Kidney (tissue), 14 donors: ENCODE measurements around the gene PPIL1. TPM values are rescaled to one million over a fixed set of nuclear protein-coding genes. Genes with fewer than 3 reads are reported as not detected.

Experiments used
- DNase-seq, 5 donors: peaks; one replicate each; pipeline ENCODE4 v3.0.0-alpha.2; 2013 to 2020
- FAIRE-seq: peaks from 2 replicates; lab custom pipeline; 2012; peaks lifted over from hg19 to GRCh38; lab: Jason Lieb, UNC
- H3K27ac ChIP-seq, 2 donors: one replicate each; pipeline ENCODE4 v1.7.0; 2013; ENCODE audit warnings: low read depth in 2 of 2, low read length in 2 of 2, inconsistent platforms in 1 of 2
- H3K27me3 ChIP-seq: one replicate; pipeline ENCODE4 v1.7.1; 2013; ENCODE audit warnings: low read length, inconsistent platforms; ENCODE audit not compliant: control insufficient read depth, insufficient read depth
- H3K36me3 ChIP-seq, 3 donors: one replicate each; pipeline versions ENCODE4 v1.7.0 to v1.7.1; 2013; ENCODE audit warnings: low read length in 3 of 3, control low read depth in 1 of 3, inconsistent platforms in 1 of 3; ENCODE audit not compliant: insufficient read depth in 3 of 3, control insufficient read depth in 2 of 3
- H3K4me1 ChIP-seq, 3 donors: one replicate each; pipeline versions ENCODE4 v1.7.0 to v1.7.1; 2013; ENCODE audit warnings: low read length in 3 of 3, inconsistent platforms in 1 of 3, low read depth in 1 of 3; ENCODE audit not compliant: control insufficient read depth in 2 of 3, insufficient read depth in 2 of 3
- H3K4me3 ChIP-seq, 3 donors: one replicate each; pipeline versions ENCODE4 v1.7.0 to v1.8.1; 2013; ENCODE audit warnings: low read length in 3 of 3, control low read depth in 1 of 3, inconsistent platforms in 1 of 3
- H3K9ac ChIP-seq, 3 donors: one replicate each; pipeline versions ENCODE4 v1.7.0 to v1.7.1; 2013; ENCODE audit warnings: low read length in 3 of 3, control low read depth in 1 of 3, inconsistent platforms in 1 of 3
- H3K9me3 ChIP-seq, 3 donors: one replicate each; pipeline versions ENCODE4 v1.7.0 to v1.7.1; 2013; ENCODE audit warnings: low read length in 3 of 3, control low read depth in 1 of 3, inconsistent platforms in 1 of 3; ENCODE audit not compliant: control insufficient read depth in 2 of 3, insufficient read depth in 1 of 3
- intact Hi-C: fragments of 100-400 bp; cut with DNase I; formaldehyde crosslinking; loops from one replicate; pipeline ENCODE4 v1.11.1; 2022
- polyA plus RNA-seq: library from polyadenylated mRNA; stranded (reverse); fragments of 350-450 nt; fragmentation: Illumina TruSeq; extraction: RNeasy Lipid Tissue Mini Kit (QIAGEN cat#74804); gene quantifications from one replicate; pipeline ENCODE4 v1.2.3, GENCODE V29; 2014; ENCODE audit warnings: low read depth, low replicate concordance; ENCODE audit not compliant: insufficient read depth
- total RNA-seq: library from RNA; stranded (reverse); fragmentation: NEBNext Ultra II Directional; extraction: Animal tissue kit (Norgen Biotek cat#: 25700); gene quantifications from one replicate; pipeline ENCODE4 v1.2.1, GENCODE V29; 2021
- TF ChIP-seq, protein P1 (sequence below): IDR thresholded peaks from 3 replicates; pipeline ENCODE4 v1.5.1; 2012; ENCODE audit warnings: mild to moderate bottlenecking, moderate library complexity, borderline replicate concordance; ENCODE audit not compliant: insufficient read depth; ENCODE audit errors: extremely low read depth
- donor health status: control.
- donor health status: control.
- donor health status: control.
- donor health status: control.
- donor health status: control.
- donor health status: DM: yes; HTN: yes; CAD: no.
- donor health status: Normal renal cell carcinoma (clear cell type).

Gene PPIL1
- total and polyA plus RNA-seq, 2 donors from 2014 or later = 21.3 to 40.1 TPM

- no peaks in the 10 kb centered on the region for H3K27me3 ChIP-seq
- H3K4me1 ChIP-seq = peaks cover 0 to 7% (median 4%) of the 10 kb centered on the region in 3 donors
- H3K36me3 ChIP-seq = peaks cover 0 to 3% (median 0%) of the 10 kb centered on the region in 3 donors
- no peaks in the 10 kb centered on the region for H3K9me3 ChIP-seq
- H3K4me3 ChIP-seq = peak overlapping the region; percentile 96 to 100 (median 96)
- TF ChIP-seq, protein P1, sequence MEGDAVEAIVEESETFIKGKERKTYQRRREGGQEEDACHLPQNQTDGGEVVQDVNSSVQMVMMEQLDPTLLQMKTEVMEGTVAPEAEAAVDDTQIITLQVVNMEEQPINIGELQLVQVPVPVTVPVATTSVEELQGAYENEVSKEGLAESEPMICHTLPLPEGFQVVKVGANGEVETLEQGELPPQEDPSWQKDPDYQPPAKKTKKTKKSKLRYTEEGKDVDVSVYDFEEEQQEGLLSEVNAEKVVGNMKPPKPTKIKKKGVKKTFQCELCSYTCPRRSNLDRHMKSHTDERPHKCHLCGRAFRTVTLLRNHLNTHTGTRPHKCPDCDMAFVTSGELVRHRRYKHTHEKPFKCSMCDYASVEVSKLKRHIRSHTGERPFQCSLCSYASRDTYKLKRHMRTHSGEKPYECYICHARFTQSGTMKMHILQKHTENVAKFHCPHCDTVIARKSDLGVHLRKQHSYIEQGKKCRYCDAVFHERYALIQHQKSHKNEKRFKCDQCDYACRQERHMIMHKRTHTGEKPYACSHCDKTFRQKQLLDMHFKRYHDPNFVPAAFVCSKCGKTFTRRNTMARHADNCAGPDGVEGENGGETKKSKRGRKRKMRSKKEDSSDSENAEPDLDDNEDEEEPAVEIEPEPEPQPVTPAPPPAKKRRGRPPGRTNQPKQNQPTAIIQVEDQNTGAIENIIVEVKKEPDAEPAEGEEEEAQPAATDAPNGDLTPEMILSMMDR = no peak
- intact Hi-C loops = no loop called here
- H3K9ac ChIP-seq = peak overlapping the region; percentile 77 to 100 (median 90)
- DNase-seq = peak in 1 of 5 donors; percentile 9
- no peak for FAIRE-seq
- peak overlapping the region in 1 of 2 donors; percentile 85 for H3K27ac ChIP-seq
Measured at GRCh38 chr6:36873612-36874442, 776 bp downstream of the PPIL1 start.

DNA sequence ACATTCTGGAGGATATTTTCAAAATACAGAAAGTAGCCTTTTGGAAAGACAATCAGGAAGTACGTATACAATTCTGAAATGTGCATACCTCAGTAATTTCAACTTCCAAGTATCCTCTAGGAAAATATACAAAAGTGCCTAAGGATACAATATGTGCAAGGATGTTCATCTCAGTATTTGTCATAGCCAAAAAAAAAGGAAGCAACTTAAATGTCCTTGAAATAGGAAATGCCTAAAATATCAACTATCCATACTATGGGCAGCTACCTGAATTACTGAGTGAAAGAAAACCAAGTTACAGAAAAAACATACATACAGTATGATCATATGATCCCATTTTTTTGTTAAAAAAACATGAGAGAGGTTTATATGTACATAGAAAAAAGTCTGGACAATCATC lies 1.5 kb downstream of the PPIL1 start:
- no peaks in the 10 kb centered on the region for H3K27me3 ChIP-seq
- H3K9ac ChIP-seq = no peak overlapping the region
- H3K4me1 ChIP-seq = peaks cover 0 to 7% (median 4%) of the 10 kb centered on the region in 3 donors
- H3K27ac ChIP-seq = no peak overlapping the region
- no peaks in the 10 kb centered on the region for H3K9me3 ChIP-seq
- DNase-seq = no peak
- TF ChIP-seq, protein P1 = no peak
- no peak overlapping the region for H3K4me3 ChIP-seq
- intact Hi-C loops = no loop called here
- FAIRE-seq = no peak
- H3K36me3 ChIP-seq = peaks cover 0 to 3% (median 0%) of the 10 kb centered on the region in 3 donors

DNA sequence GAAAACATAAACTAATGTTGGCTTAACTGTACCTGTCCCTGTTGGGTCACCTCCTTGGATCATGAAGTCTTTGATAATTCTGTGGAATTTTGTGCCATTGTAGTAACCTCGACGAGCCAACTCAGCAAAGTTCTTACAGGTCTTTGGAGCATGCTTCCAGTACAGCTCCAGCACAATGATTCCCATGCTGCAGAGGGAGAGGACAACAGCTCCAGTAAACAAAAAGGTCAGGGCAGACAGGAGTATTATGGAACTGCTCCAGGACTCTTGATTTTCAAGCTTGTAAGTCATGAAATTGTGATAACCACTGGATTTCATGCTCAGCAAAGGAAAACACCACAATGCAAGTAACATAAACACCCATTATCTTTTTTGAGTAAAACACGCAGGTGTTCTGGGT lies 2.9 kb downstream of the PPIL1 start:
- DNase-seq = no peak
- H3K9ac ChIP-seq = no peak overlapping the region
- TF ChIP-seq, protein P1 = no peak
- intact Hi-C loops = no loop called here
- H3K4me3 ChIP-seq = no peak overlapping the region
- H3K36me3 ChIP-seq = peaks cover 0 to 6% (median 0%) of the 10 kb centered on the region in 3 donors
- no peak overlapping the region for H3K27ac ChIP-seq
- H3K9me3 ChIP-seq = no peaks in the 10 kb centered on the region
- no peak for FAIRE-seq
- H3K27me3 ChIP-seq = no peaks in the 10 kb centered on the region
- H3K4me1 ChIP-seq = peaks cover 0 to 7% (median 4%) of the 10 kb centered on the region in 3 donors
